ENCODE results near the gene SSH2. TPM values are rescaled to one million over a fixed set of nuclear protein-coding genes. Genes with fewer than 3 reads are reported as not detected.
A peak's percentile ranks its signal among the peaks of the same experiment; 100 is the strongest.

Gene SSH2
- total RNA-seq, 1 experiment from 2014 or later, result 14.6 TPM

- Histone ChIP-seq H3K27me3 (ENCODE audit: insufficient read depth, low read length) (peaks cover 11% of the 10 kb centered on the region), H2BK120ac (ENCODE audit: low read depth, low read length, poor library complexity, severe bottlenecking) (no peak overlapping the region), H2BK20ac (ENCODE audit: low read depth, low read length, poor library complexity, severe bottlenecking) (no peak overlapping the region), H2BK15ac (ENCODE audit: low read depth, low read length) (no peak overlapping the region), H3K9ac (ENCODE audit: extremely low read depth, insufficient read length, low read length) (no peak overlapping the region), H2BK5ac (ENCODE audit: insufficient read length, low read length) (no peak overlapping the region), H3K18ac (ENCODE audit: insufficient read length, low read depth, low read length) (no peak overlapping the region), H3K79me2 (ENCODE audit: insufficient read depth, low read length) (no peaks in the 10 kb centered on the region), H3K79me1 (ENCODE audit: insufficient read depth, low read depth, low read length, poor library complexity, severe bottlenecking) (no peaks in the 10 kb centered on the region), H2BK12ac (ENCODE audit: insufficient read length, low read depth, low read length) (no peak overlapping the region), H2AK5ac (ENCODE audit: insufficient read length, low read length) (no peak overlapping the region), H4K91ac (ENCODE audit: insufficient read length, low read depth, low read length) (no peak overlapping the region), H4K8ac (replicated peaks; ENCODE audit: insufficient read length, low read depth, low read length) (no peak overlapping the region), H3K23ac (ENCODE audit: insufficient read length, low read depth, low read length) (no peak overlapping the region), H3K4ac (ENCODE audit: low read depth, low read length) (no peak overlapping the region), H3K56ac (ENCODE audit: insufficient read length, low read depth, low read length) (no peak overlapping the region), H3K9me3 (ENCODE audit: control insufficient read depth, low read depth, low read length) (no peaks in the 10 kb centered on the region), H3K23me2 (ENCODE audit: insufficient read length, low read depth, low read length, poor library complexity, severe bottlenecking) (peaks cover 20% of the 10 kb centered on the region), H3K4me2 (ENCODE audit: insufficient read depth, insufficient read length, low read length) (peak overlapping the region; percentile 26), H3K14ac (ENCODE audit: insufficient read depth, low read length) (no peak overlapping the region), H4K5ac (ENCODE audit: insufficient read length, low read depth, low read length) (no peak overlapping the region), H3K4me1 (ENCODE audit: insufficient read depth, low read length) (peaks cover 3% of the 10 kb centered on the region; the same call in 1 of the 2 replicates), H4K20me1 (ENCODE audit: control insufficient read depth, insufficient read depth, insufficient read length) (no peaks in the 10 kb centered on the region), H3T11ph (ENCODE audit: low read length) (no peak overlapping the region), H3K27ac (ENCODE audit: insufficient read length, low read depth, low read length) (no peak overlapping the region), H2AFZ (ENCODE audit: low read length) (no peak overlapping the region)
- no peak for DNase-seq
- Mint-ChIP-seq H3K36me3 (ENCODE audit: insufficient read depth in 1 of 3, low read depth in 3 of 3) (no peaks in the 10 kb centered on the region; a peak in 1 of 7 replicates), H3K4me3 (peak overlapping the region in 1 of 2 experiments; percentile 70; a peak in 3 of 5 replicates), H3K27me3 (ENCODE audit: low read depth) (peaks cover 87% of the 10 kb centered on the region), H3K27ac (no peak overlapping the region), H3K4me1 (peaks cover 42 to 77% of the 10 kb centered on the region in 2 experiments), H3K9me3 (no peaks in the 10 kb centered on the region)
- no CpG with 5 or more reads among the region's 22 CpGs for WGBS (ENCODE audit: extremely low coverage, insufficient read length, low lambda C conversion rate)
- TF ChIP-seq, protein P1, sequence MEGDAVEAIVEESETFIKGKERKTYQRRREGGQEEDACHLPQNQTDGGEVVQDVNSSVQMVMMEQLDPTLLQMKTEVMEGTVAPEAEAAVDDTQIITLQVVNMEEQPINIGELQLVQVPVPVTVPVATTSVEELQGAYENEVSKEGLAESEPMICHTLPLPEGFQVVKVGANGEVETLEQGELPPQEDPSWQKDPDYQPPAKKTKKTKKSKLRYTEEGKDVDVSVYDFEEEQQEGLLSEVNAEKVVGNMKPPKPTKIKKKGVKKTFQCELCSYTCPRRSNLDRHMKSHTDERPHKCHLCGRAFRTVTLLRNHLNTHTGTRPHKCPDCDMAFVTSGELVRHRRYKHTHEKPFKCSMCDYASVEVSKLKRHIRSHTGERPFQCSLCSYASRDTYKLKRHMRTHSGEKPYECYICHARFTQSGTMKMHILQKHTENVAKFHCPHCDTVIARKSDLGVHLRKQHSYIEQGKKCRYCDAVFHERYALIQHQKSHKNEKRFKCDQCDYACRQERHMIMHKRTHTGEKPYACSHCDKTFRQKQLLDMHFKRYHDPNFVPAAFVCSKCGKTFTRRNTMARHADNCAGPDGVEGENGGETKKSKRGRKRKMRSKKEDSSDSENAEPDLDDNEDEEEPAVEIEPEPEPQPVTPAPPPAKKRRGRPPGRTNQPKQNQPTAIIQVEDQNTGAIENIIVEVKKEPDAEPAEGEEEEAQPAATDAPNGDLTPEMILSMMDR (conservative IDR thresholded peaks at IDR 0.05), result no peak; the same call in 1 of the 3 replicates
These were observed 311.6 kb downstream of the SSH2 start for GRCh38 chr17:29618272-29619065.

All from H9 (cell line).